Measurements from ENCODE around the gene KLHL17. TPM values are rescaled to one million over a fixed set of nuclear protein-coding genes. Genes with fewer than 3 reads are reported as not detected.

Gene KLHL17
- total RNA-seq, 1 experiment from 2014 or later = 41.4 TPM

GRCh38 chr1:971751-972506 lies 11.5 kb downstream of the KLHL17 start:
- no peak overlapping the region for H2BK5ac ChIP-seq (ENCODE audit: insufficient read length, low read length)
- H3K14ac ChIP-seq (ENCODE audit: insufficient read depth, low read length) = no peak overlapping the region; the same call in 1 of the 2 replicates
- H3K27ac Mint-ChIP-seq = no peak overlapping the region
- no peak overlapping the region for H2BK20ac ChIP-seq (ENCODE audit: low read depth, low read length, poor library complexity, severe bottlenecking)
- peaks cover 66% of the 10 kb centered on the region for H3K27me3 Mint-ChIP-seq (ENCODE audit: low read depth)
- no peak overlapping the region for H3T11ph ChIP-seq (ENCODE audit: low read length)
- H3K9me3 Mint-ChIP-seq = peaks cover 3 to 4% of the 10 kb centered on the region in 2 experiments; a peak in 3 of 5 replicates
- H3K18ac ChIP-seq (ENCODE audit: insufficient read length, low read depth, low read length) = no peak overlapping the region
- no peak overlapping the region for H2AK5ac ChIP-seq (ENCODE audit: insufficient read length, low read length)
- H3K9me3 ChIP-seq (ENCODE audit: control insufficient read depth, low read depth, low read length) = no peaks in the 10 kb centered on the region
- H3K4me1 ChIP-seq (ENCODE audit: insufficient read depth, low read length) = no peaks in the 10 kb centered on the region
- no peak overlapping the region for H2BK15ac ChIP-seq (ENCODE audit: low read depth, low read length)
- H3K23ac ChIP-seq (ENCODE audit: insufficient read length, low read depth, low read length) = no peak overlapping the region
- no peak overlapping the region for H3K4me3 Mint-ChIP-seq
- no peak overlapping the region for H4K8ac ChIP-seq (replicated peaks; ENCODE audit: insufficient read length, low read depth, low read length)
- no peak for TF ChIP-seq CTCF (conservative IDR thresholded peaks at IDR 0.05)
- H3K4me2 ChIP-seq (ENCODE audit: insufficient read depth, insufficient read length, low read length) = no peak overlapping the region
- H4K20me1 ChIP-seq (ENCODE audit: control insufficient read depth, insufficient read depth, insufficient read length) = no peaks in the 10 kb centered on the region
- no peak overlapping the region for H3K56ac ChIP-seq (ENCODE audit: insufficient read length, low read depth, low read length)
- no CpG with 5 or more reads among the region's 34 CpGs for WGBS (ENCODE audit: extremely low coverage, insufficient read length, low lambda C conversion rate)
- no peak overlapping the region for H3K27ac ChIP-seq (ENCODE audit: insufficient read length, low read depth, low read length)
- H3K27me3 ChIP-seq (ENCODE audit: insufficient read depth, low read length) = peaks cover 11% of the 10 kb centered on the region; the same call in 1 of the 2 replicates
- no peak overlapping the region for H2BK120ac ChIP-seq (ENCODE audit: low read depth, low read length, poor library complexity, severe bottlenecking)
- peaks cover 5 to 7% of the 10 kb centered on the region in 2 experiments; a peak in 3 of 4 replicates for H3K4me1 Mint-ChIP-seq
- no peak overlapping the region for H2BK12ac ChIP-seq (ENCODE audit: insufficient read length, low read depth, low read length)
- no peaks in the 10 kb centered on the region for H3K36me3 Mint-ChIP-seq (ENCODE audit: insufficient read depth in 1 of 3, low read depth in 3 of 3)
- no peaks in the 10 kb centered on the region for H3K79me2 ChIP-seq (ENCODE audit: insufficient read depth, low read length)
- no peak overlapping the region for H3K9ac ChIP-seq (ENCODE audit: extremely low read depth, insufficient read length, low read length)
- H3K23me2 ChIP-seq (ENCODE audit: insufficient read length, low read depth, low read length, poor library complexity, severe bottlenecking) = peaks cover 2% of the 10 kb centered on the region
- H2AFZ ChIP-seq (ENCODE audit: low read length) = no peak overlapping the region
- no peak for DNase-seq
- no peak overlapping the region for H4K91ac ChIP-seq (ENCODE audit: insufficient read length, low read depth, low read length)
- no peak overlapping the region for H3K4ac ChIP-seq (ENCODE audit: low read depth, low read length)
- no peaks in the 10 kb centered on the region for H3K79me1 ChIP-seq (ENCODE audit: insufficient read depth, low read depth, low read length, poor library complexity, severe bottlenecking)
- H4K5ac ChIP-seq (ENCODE audit: insufficient read length, low read depth, low read length) = no peak overlapping the region

Data from H9 (cell line).